ENCODE measurements around the gene CD3G. TPM values are rescaled to one million over a fixed set of nuclear protein-coding genes. Genes with fewer than 3 reads are reported as not detected.

The CD3G gene
- total and polyA plus RNA-seq, 9 of the 15 experiments (the other 6 are each of a cell fraction or from before 2014, with no cell fraction given), result 0.30 to 1.7 (median 0.47) TPM

DNA sequence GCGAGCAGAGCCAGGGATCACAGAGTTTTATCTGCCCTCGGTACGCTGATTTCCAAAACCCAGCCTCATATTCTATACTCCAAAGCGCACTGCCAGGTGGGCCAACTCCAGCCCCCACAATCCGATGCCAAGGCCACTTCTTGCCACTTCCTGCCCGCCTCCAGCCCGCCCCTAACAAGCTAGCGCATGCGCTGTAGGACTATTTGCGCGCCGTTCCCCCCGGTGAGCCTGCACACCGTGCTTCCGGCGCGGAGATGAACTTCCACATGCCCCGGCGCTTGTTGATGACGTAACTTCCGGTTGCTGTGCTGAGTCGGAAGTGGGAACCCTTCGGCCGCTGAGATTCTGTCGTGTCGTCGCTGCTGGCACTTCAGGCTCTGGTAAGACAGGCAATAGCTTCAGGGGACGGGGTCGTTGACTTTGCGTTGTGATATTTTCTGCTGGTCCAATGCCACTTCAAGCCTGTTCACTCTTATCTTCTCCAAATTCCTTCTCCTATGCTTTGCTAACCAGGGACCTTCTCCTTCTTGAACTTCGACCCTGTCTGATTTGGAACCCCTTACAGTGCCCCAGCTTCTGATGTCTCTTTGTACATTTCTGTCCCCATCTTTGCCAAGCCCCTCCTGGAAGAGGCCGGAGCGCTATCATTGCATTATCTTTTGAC, 15.3 kb downstream of the CD3G start, which contains the start of gene UBE4A (continued):
- TF ChIP-seq TOE1 (IDR thresholded peaks at IDR 0.05; ENCODE audit: borderline replicate concordance) (peak; percentile 65; the same call in 1 of the 2 replicates), TOE1 (CRISPR knock-in tag; IDR thresholded peaks at IDR 0.05; ENCODE audit: borderline replicate concordance, low read depth) (no peak), PHF20 (IDR thresholded peaks at IDR 0.05; ENCODE audit: partially characterized antibody) (peak; percentile 100), EP400 (IDR thresholded peaks at IDR 0.05) (peak; percentile 92), NCOA4 (IDR thresholded peaks at IDR 0.05; ENCODE audit: partially characterized antibody) (no peak), MCM3 (IDR thresholded peaks at IDR 0.05) (no peak), ARNT (IDR thresholded peaks at IDR 0.05) (peak in 1 of 2 experiments; percentile 45; a peak in 1 of 4 replicates), POLR2B (IDR thresholded peaks at IDR 0.05; ENCODE audit: low read depth, partially characterized antibody) (peak; percentile 91), RBM22 (IDR thresholded peaks at IDR 0.05; ENCODE audit: low read depth, low read length, poor library complexity, severe bottlenecking) (no peak), ZNF146 (CRISPR knock-in tag; IDR thresholded peaks at IDR 0.05; ENCODE audit: unreplicated experiment) (no peak), FOXK2 (conservative IDR thresholded peaks at IDR 0.05 in 1 of 2, IDR thresholded peaks at IDR 0.05 in 1 of 2; ENCODE audit: low read depth in 2 of 2) (peak; percentile 85 to 89), U2AF1 (optimal IDR thresholded peaks at IDR 0.05; ENCODE audit: low read depth, low read length) (no peak), ZNF707 (CRISPR knock-in tag; conservative IDR thresholded peaks at IDR 0.05) (no peak), BCL6 (CRISPR knock-in tag; IDR thresholded peaks at IDR 0.05) (no peak), HNRNPL (IDR thresholded peaks at IDR 0.05; ENCODE audit: low read depth, low read length) (no peak), ZNF644 (tag; IDR thresholded peaks at IDR 0.05; ENCODE audit: low read depth) (no peak)
- TF ChIP-seq, protein P1, sequence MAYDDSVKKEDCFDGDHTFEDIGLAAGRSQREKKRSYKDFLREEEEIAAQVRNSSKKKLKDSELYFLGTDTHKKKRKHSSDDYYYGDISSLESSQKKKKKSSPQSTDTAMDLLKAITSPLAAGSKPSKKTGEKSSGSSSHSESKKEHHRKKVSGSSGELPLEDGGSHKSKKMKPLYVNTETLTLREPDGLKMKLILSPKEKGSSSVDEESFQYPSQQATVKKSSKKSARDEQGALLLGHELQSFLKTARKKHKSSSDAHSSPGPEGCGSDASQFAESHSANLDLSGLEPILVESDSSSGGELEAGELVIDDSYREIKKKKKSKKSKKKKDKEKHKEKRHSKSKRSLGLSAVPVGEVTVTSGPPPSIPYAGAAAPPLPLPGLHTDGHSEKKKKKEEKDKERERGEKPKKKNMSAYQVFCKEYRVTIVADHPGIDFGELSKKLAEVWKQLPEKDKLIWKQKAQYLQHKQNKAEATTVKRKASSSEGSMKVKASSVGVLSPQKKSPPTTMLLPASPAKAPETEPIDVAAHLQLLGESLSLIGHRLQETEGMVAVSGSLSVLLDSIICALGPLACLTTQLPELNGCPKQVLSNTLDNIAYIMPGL (CRISPR knock-in tag; IDR thresholded peaks at IDR 0.05), result 0 out of 2 replicates have a peak, but pooled peaks have one; percentile 63
- TF ChIP-seq, protein P2, sequence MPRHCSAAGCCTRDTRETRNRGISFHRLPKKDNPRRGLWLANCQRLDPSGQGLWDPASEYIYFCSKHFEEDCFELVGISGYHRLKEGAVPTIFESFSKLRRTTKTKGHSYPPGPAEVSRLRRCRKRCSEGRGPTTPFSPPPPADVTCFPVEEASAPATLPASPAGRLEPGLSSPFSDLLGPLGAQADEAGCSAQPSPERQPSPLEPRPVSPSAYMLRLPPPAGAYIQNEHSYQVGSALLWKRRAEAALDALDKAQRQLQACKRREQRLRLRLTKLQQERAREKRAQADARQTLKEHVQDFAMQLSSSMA (CRISPR knock-in tag; IDR thresholded peaks at IDR 0.05), result no peak
- TF ChIP-seq, protein P3, sequence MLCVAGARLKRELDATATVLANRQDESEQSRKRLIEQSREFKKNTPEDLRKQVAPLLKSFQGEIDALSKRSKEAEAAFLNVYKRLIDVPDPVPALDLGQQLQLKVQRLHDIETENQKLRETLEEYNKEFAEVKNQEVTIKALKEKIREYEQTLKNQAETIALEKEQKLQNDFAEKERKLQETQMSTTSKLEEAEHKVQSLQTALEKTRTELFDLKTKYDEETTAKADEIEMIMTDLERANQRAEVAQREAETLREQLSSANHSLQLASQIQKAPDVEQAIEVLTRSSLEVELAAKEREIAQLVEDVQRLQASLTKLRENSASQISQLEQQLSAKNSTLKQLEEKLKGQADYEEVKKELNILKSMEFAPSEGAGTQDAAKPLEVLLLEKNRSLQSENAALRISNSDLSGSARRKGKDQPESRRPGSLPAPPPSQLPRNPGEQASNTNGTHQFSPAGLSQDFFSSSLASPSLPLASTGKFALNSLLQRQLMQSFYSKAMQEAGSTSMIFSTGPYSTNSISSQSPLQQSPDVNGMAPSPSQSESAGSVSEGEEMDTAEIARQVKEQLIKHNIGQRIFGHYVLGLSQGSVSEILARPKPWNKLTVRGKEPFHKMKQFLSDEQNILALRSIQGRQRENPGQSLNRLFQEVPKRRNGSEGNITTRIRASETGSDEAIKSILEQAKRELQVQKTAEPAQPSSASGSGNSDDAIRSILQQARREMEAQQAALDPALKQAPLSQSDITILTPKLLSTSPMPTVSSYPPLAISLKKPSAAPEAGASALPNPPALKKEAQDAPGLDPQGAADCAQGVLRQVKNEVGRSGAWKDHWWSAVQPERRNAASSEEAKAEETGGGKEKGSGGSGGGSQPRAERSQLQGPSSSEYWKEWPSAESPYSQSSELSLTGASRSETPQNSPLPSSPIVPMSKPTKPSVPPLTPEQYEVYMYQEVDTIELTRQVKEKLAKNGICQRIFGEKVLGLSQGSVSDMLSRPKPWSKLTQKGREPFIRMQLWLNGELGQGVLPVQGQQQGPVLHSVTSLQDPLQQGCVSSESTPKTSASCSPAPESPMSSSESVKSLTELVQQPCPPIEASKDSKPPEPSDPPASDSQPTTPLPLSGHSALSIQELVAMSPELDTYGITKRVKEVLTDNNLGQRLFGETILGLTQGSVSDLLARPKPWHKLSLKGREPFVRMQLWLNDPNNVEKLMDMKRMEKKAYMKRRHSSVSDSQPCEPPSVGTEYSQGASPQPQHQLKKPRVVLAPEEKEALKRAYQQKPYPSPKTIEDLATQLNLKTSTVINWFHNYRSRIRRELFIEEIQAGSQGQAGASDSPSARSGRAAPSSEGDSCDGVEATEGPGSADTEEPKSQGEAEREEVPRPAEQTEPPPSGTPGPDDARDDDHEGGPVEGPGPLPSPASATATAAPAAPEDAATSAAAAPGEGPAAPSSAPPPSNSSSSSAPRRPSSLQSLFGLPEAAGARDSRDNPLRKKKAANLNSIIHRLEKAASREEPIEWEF (CRISPR knock-in tag; IDR thresholded peaks at IDR 0.05), result no peak
- TF ChIP-seq, protein P4, sequence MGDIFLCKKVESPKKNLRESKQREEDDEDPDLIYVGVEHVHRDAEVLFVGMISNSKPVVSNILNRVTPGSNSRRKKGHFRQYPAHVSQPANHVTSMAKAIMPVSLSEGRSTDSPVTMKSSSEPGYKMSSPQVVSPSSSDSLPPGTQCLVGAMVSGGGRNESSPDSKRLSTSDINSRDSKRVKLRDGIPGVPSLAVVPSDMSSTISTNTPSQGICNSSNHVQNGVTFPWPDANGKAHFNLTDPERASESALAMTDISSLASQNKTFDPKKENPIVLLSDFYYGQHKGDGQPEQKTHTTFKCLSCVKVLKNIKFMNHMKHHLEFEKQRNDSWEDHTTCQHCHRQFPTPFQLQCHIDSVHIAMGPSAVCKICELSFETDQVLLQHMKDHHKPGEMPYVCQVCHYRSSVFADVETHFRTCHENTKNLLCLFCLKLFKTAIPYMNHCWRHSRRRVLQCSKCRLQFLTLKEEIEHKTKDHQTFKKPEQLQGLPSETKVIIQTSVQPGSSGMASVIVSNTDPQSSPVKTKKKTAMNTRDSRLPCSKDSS (IDR thresholded peaks at IDR 0.05; ENCODE audit: low read depth, partially characterized antibody), result no peak
